HG02884 (cell line): ENCODE measurements around the gene SCN4A.

Source experiments
- ATAC-seq: cut with Tn5 transposase; IDR thresholded peaks from one replicate; pipeline ENCODE4 v1.9.1; 2021; ENCODE audit warnings: mild to moderate bottlenecking, moderate library complexity; ENCODE audit not compliant: unreplicated experiment

The SCN4A gene

DNA sequence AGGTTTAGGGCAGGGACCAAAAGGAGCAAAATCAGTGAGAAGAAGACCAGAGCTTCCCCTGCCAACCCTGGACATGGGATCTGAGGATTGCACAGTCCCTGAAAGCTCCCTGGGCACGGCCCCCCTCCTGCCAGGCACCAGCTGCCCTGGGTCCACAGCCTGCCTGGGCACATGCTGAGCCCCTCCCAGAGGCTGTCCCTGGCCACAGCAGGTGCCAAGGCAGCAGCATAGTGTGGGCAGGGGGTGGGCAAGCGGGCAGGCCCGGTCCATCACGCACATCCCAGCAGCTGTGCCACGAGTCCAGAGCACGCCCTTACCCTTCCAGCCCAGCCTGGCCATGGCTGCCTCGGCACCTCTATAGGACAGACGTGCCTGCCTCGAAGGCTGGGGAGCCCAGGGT is 12.7 kb downstream of the SCN4A start:
- ATAC-seq, result no peak

DNA sequence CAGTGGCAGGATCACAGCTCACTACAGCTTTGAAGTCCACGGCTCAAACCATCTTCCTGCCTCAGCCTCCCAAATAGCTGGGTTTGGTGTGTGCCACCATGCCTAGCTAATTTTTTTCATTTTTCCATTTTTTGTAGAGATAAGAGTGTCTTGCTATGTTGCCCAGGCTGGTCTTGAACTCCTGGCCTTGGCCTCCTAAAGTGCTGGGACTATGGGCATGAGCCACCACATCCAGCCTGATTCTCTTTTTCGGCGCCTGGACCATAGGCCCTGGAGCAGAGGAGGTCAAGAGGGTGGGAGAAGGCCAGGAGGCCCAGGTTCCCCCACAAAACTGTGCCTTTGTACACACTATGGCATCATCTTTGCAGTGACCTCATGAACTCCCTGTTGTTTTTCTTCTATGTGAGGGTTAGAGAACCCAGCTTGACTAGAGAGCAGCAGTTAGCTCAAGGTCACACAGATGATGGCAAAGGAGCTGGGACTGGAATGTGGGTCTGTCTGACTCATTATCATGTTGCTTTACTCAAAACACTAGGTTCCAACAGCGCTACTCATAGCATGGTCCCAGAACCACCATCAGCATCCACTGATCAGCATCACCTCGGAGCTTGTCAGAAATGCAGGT is 16.3 kb downstream of the SCN4A start:
- ATAC-seq, result no peak

DNA sequence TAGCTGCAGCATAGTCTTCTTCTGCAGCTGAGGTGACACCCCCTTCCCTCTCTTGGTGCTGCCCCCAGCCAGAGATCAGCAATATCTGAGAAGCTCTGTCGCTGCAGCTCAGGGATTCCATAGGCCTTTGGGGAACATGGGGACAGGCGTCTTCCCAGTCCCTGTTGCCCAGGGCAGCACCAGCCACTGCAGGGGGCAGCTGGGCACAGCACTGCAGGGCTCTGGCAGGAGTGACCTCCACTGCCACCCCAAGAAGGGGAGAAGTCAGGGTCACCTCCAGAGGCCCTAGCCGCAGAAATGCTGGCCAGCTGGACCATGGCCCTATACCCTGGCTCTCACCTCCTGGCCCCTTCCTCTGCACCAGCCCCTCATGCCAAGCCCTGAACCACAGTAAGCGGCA is 16.9 kb downstream of the SCN4A start:
- no peak for ATAC-seq

DNA sequence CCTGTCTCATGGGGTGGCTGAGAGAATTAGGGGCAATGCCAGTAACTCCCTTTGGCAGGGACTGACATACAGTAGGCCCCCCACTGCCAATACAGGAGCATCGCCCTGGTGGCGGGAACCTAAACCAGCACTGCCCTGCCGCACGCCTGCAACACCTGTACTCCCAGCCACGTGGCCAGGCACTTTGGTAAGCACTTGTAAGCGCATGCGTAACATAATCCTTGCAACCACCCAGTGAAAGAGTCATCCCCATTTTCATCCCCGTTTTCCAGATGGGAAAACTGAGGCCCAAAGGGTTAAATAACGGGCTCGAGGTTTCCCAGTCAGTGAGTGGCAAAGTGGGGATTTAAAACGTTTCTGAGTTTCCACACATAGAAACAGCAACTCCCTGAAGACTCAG is 17.5 kb downstream of the SCN4A start:
- ATAC-seq, result no peak

DNA sequence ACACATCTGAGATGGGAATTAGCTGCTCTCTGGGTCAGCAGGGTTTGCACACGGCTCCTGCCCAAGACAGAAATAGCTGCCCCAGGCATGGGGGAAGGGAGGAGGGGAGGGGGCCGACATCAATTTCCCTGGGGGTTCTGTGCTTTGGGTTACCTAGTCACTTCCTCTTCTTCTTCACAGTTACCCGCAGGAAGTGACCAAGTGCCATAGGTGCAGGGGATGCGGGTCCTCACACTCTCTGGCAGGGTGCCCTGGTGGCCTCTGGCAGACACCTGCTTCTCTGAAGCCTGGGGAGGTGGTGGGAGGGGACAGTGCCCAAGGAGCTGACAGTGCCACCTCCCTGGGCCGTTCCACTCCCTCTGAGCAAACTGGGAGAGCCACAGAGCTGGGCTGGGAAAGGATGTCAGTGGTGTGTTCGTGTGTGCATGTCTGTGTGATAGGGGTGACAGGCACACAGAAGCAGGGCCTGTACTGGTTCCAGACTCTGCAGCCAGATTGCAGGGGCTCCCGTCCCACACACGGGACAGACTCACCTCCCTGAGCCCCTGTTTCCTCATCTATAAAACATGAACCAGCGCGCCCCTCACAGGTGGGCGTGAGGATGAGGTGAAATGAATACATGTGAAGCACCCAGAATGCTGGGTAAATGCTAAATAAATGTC is 18.2 kb downstream of the SCN4A start:
- ATAC-seq, result no peak

DNA sequence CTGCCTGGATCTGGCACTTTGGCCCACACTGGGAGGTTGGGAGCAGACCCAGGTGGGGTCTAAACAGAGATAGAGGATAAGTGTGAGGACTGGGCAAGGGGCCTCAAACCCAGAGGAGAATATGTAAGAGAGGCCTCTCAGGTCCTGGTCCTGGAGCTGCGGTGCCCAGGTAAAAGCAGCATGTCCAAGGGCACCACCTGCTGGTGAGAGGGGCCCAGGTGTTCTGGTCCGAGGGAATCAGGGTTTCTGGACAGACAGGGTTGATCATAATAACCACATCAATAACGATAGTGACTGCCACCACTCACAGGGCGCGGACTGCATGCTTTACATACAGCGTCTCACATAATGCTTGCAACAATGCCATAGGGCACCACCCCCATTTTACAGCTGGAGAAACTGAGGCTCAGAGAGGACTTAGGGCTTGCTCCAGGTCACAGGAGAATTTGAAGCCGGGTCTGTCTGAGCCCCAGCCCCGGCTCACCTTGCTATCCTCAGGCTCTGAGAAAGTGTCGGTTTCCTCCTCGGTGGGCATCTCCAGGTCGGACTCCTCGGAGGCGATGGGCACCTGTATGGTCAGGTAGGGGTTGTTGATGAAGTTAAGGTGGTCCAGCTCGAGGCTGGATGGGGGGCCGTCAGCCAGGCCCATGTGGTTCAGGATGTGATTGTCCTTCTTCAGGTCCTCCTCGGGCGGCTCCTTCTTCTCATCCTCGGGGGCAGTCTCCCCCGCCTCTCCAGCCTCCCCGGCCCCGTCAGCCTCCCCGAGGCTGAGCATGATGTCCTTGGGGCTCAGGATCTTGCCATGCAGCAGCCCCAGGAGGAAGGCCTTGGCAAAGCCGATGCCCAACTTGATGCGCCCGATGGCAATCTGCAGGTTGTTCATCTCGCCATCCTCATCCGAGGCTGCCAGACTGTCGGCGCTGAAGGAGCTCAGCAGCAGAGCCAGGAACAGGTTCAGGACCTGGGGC is 21.5 kb downstream of the SCN4A start:
- ATAC-seq, result no peak

DNA sequence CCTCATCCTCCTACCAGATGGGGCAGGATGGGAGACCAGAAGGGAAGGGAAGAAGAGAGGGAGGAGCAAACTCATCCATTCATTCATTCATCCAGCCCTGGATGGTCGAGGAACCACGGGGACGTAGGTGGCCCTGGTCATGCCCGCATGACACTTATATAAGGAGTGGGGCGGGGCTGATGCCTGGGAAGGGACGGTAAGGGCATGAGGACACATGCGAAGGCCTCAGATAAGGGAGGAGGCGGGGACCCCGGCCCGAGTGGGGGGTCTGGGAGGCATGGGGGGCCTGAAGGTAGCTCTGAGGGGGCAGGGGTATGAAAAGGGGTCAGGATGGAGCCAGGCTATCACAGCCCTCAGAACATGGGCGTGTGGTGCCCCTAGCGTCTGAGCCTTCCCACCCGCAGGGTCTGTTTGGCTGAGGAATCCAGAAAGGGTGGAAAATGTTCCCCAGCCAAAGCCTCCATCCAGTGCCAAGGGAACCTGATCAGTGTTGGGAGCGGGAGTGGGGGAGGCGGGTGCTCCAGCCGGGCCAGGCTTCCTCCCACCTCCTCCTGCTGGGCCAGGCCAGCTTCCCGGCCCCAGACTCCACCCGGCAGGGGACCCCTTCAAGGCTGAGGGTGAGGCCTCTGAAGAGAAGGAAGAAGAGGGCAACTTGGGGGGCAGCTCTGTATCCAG is 23.0 kb downstream of the SCN4A start:
- no peak for ATAC-seq

DNA sequence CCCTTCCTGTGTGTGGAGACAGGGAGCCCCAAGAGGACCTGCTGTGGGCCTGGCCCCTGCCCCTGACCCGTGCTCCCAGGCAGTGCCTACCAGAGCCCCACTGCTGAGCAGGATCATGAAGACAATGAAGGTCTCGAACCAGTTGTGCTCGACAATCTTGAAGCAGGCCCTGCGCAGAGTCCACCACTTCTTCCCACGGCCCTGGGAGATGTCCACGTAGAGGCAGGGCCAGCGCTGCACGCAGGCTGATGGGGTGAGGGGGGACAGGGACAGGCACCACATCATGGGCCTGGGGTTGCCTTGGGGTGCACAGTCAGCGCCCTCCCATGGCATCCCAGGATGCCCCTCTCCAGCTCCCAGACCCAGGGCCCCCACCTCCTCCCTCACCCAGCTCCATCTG is 24.2 kb downstream of the SCN4A start:
- no peak for ATAC-seq

DNA sequence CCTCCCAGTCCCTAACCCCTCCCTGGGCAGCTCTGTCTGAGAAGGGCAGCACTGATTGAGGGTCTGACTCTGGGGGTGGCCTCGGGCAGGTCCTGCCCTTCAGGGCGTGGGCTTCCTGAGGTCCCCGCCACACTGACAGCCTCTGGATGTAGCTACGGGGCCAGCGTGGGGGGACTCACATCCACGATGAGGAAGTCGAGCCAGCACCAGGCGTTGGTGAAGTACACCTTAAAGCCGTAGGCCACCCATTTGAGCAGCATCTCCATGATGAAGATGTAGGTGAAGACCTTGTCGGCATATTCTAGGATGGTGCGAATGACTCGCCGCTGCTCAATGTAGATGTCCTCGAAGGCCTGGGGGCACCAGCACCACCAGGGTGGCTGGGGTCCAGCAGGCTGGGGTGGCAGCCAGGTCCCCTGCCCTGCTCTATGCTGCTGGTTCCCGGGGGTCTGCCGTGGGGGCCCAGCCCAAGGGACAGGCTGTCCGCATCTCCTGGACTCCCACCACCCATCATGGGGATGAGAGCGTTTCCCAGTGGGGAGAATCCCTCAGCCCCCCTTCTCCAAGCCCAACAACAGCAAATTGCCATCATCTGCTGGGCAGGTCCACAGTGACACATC is 24.9 kb downstream of the SCN4A start:
- no peak for ATAC-seq

DNA sequence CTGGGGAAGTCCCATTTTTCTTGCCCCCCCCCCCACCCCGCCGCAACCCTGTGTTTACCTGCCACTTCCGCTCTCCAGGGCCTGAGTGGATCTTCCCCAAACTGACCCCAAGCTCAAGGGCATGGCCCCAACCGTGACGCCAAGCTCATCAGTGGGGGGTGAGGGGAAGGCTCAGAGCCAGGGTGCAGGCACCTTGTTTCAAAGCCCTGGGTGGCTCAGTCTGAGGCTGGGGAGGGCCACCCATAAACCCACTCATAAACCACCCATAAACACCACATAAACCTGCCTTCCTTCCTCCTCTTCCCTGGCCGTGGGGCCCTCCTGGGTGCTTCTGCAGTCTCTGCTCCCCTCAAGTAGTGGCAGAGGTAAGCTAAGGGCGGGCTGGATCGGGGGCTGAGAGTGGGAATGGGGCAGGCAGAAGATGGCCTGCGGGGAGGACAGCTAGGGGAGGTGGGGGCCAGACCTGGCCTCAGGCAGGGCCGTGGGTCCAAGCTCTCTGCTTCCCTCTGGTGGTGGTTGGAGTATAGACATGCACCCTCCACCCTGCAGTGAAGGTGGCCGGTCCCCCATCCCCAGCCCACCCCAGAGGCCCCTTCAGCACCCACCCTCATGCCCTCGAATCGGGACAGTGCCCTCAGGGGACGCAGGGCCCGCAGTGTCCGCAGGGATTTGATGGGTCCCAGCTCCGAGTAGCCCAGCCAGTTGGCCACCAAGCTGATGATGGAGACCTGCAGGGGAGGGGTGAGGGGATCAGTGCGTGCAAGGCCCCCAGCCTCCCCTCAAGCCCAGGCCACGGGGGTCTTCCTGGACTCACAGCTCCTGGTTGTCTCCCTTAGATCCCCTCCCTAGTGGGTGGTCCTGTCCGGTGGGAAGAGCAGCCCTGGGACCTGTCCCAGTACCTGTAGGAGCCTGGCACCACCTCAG is 26.0 kb downstream of the SCN4A start:
- ATAC-seq, result no peak

DNA sequence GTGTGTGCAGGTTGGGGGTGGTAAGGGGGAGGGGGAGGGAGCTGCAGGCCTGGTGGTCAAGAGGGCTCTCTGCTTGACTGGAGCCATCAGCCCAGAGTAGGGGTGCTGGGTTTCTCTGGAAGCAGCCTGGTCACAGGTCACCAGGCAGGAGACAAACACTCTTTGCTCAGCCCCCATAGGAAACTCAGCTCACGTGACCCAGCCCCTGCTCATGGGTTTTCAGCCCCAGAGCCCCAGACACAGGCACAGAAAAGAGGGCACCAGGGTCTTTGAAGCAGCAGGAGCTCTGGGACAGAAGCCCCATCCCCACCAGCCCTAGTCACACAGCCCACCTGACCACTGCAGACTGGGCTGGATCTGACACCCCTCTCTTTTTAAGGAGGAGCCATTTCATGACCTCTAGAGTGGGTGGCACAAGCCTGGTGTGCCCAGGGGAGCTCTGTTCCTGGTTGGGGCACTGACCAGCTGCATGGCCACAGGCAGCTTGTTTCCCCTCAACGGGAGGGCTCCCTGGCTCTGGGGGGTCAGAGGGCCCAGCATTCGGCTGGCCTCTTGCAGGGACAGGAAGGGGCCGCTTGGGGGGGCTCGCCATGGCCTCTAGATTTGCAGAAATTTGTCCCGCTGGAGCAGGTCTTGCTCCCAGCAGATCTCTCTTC is 26.8 kb downstream of the SCN4A start:
- ATAC-seq, result no peak

DNA sequence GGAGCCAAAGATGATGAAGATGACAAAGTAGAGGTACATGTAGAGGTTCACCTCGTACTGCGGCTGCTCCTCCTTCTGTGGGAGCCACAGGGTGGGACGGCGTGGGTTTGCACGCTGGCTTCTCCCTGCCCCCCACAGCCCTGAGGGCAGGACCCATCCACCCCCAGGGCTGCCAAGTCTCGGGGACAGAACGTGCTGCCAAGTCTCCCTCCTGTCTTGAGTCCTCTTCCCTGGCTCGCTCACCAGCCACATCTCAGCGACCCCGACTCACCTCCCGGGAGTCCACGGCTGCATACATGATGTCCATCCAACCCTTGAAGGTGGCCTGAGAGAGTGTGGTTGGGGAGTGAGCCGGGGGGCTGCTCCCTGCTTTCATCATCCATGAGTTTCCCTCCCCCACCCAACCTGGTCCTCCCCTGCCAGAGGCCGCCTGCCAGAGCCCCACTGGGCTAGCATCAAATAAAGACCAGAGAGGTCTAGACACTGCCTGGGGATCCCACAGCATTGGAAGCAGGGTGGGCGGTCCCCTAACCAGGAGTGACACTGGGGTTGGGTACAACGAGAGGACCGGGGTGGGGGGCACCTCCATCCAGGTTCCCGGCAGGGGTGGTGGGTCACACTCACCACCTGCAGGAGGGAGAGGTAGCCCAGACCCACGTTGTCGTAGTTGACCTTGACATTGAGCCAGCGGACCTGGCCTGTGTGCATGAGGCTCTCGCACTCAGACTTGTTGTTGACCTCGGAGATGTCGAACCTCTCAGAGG is 27.8 kb downstream of the SCN4A start:
- no peak for ATAC-seq

DNA sequence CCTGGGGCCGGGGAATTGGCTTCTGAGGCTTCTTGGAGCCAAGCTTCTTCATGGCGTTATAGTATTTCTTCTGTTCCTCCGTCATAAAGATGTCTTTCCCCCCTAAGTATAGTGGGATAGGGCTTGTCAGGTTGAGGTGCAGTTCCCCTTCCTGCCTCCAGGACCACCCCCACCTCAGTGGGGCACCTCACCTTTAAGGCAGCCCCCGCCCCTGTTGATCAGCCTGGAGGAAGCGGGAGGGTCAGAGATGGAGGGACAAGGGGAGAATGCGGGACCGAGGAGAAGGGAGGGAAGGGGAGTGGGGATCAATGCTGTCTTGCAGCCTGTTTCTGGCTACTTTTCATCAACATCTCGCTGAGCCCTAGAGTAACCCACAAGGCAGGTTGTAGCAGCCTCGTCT is 29.0 kb downstream of the SCN4A start:
- ATAC-seq, result no peak

DNA sequence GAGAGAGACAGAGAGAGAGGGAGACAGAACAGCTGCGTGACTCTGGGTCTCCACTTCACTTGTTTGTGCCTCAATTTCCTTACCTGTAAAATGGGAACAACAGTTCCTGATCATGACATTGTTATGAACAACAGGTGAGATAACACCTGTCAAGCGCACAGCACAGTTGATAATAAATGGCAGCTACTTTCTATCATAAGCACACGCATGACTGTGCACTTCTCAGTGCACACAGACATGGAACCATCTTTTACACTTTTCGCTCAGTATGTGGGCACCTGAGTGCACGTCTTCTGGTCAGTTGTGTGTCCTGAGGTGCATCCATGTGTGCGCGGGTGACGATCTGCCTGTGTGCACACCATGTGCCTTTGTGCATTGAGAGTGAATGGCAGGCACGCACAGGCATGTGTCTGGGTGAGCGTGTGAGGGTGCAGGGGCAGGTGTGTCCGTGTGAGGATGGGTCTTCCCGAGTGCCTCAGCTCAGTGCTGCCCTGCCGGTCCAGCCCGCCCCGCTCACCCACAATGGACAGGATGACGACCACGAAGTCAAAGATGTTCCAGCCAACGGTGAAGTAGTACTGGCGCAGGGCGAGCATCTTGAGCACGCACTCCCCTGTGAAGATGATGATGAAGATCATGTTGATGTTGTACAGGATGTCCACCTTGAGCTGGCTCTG is 30.3 kb downstream of the SCN4A start:
- no peak for ATAC-seq

DNA sequence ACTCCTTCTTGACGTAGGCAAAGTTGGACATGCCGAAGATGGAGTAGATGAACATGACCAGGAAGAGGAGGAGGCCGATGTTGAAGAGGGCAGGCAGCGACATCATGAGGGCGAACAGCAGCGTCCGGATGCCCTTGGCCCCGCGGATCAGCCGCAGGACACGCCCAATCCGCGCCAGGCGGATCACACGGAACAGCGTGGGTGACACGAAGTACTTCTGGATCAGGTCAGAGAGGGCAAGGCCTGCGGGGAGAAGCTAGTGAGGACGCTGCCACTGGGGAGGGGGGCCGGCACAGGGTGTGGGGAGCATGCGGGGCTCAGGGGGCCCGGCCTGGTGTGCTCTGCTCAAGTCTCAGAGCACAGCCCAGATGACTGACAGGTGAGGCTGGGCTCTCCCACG is 31.0 kb downstream of the SCN4A start:
- ATAC-seq, result no peak

DNA sequence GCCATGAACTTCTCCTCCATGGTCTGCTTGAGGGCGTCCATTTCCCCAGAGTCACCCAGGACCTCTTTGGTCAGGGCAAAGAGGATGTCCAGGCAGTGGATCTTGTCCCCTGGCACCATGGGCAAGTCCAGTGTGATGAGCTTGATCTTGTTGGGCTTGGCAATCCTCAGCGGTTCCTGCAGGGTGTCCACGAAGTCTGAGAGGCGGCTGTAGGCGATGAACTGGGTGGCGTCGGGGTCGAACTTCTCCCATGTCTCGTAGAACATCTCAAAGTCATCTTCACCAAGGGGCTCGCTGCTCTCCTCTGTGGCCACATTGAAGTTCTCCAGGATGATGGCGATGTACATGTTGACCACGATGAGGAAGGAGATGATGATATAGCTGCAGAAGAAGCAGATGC is 31.6 kb downstream of the SCN4A start:
- ATAC-seq, result no peak

DNA sequence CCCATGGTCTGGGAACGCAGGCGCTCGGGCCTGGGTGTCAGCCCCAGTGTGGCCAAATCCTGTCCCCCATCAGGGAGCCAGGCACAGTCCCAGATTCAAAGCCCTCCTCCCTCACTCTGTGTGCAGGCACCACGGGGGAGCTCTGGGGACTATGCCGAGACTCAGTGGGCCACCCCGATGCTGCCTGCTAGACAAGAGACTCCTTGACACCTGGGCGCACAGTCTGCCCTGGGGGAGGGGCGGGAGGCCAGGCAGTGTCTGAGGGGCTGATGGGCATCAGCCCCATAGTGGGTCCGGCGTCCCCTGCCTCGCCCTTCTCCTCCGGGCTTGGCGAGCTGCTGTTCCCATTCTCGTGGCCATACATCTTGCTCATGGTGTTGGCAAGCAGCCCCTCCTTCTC is 32.1 kb downstream of the SCN4A start:
- no peak for ATAC-seq

DNA sequence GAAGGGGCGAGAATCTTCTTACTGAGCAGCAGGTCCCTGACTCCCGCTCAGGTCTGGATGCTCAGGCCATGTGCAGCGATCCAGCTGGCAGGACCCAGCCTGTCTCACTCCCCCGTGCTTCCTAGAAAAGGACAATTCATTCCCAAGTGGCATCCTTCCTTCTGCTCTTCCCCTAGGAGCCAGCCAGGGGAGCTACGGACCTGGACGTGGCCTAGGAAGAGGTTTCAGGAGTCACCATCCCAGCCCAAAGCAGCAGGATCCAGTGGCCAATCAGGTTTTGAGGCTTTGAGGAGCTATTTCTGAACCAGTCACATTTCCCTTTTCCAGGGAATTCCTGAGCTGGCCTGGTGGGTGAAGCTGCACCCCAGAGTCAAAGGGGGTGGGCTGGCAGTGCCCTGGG is 32.8 kb downstream of the SCN4A start:
- ATAC-seq, result no peak
